Measurements from ENCODE around the gene MSRB1. TPM values are rescaled to one million over a fixed set of nuclear protein-coding genes. Genes with fewer than 3 reads are reported as not detected.

Gene MSRB1
- total and polyA plus RNA-seq, 9 of the 15 experiments (the other 6 are each of a cell fraction or from before 2014, with no cell fraction given) = 5.4 to 33.7 (median 25.7) TPM

- no TSS peak for BruUV-seq (replicated peaks)
- Histone ChIP-seq H3K27me3 (ENCODE audit: control insufficient read depth in 2 of 2, insufficient read depth in 2 of 2, low read length in 2 of 2) (peaks cover 22 to 45% of the 10 kb centered on the region in 2 experiments; a peak in 4 of 5 replicates), H3K79me2 (ENCODE audit: control insufficient read depth, insufficient read depth, low read length) (no peaks in the 10 kb centered on the region), H3K9ac (ENCODE audit: insufficient read depth in 1 of 2, low read depth in 2 of 2, low read length in 2 of 2) (no peak overlapping the region), H3K4me3 (no peak overlapping the region), H3K9me3 (replicated peaks; ENCODE audit: control insufficient read depth, insufficient read depth, low read depth, low read length) (no peaks in the 10 kb centered on the region), H3K4me1 (replicated peaks in 1 of 2; ENCODE audit: control insufficient read depth in 2 of 2, insufficient read depth in 2 of 2, low read length in 2 of 2) (peaks cover 0 to 69% of the 10 kb centered on the region in 2 experiments; a peak in 2 of 5 replicates), H3K36me3 (ENCODE audit: control insufficient read depth, insufficient read depth, low read length) (no peaks in the 10 kb centered on the region), H4K20me1 (replicated peaks; ENCODE audit: control insufficient read depth, insufficient read depth, low read length) (0 out of 2 replicates have a peak, but pooled peaks cover 6% of the 10 kb centered on the region), H3K9me1 (ENCODE audit: control insufficient read depth, insufficient read depth, low read length) (no peaks in the 10 kb centered on the region), H3K27ac (ENCODE audit: extremely low read depth, low read depth, low read length) (no peak overlapping the region), H2AFZ (ENCODE audit: low read depth, low read length) (no peak overlapping the region), H3K4me2 (ENCODE audit: insufficient read depth, low read length) (no peak overlapping the region)
- no peak for ATAC-seq
- in situ Hi-C loops (cut with MboI) = no loop called here
- DNase-seq (ENCODE audit: extremely low read depth in 1 of 4, low spot score in 3 of 4) = no peak
- TF ChIP-seq KDM5B (IDR thresholded peaks at IDR 0.05; ENCODE audit: insufficient replicate concordance, low read depth, low read length) (no peak), ZBTB34 (CRISPR knock-in tag; IDR thresholded peaks at IDR 0.05) (no peak), POLR2A (conservative IDR thresholded peaks at IDR 0.05) (no peak), CREBBP (IDR thresholded peaks at IDR 0.05; ENCODE audit: low read depth, low read length) (no peak), ZNF584 (CRISPR knock-in tag; IDR thresholded peaks at IDR 0.05; ENCODE audit: low read depth) (no peak), ZNF586 (CRISPR knock-in tag; conservative IDR thresholded peaks at IDR 0.05) (no peak), PRMT5 (CRISPR knock-in tag; IDR thresholded peaks at IDR 0.05) (no peak), MED1 (CRISPR knock-in tag; IDR thresholded peaks at IDR 0.05; ENCODE audit: borderline replicate concordance) (no peak)
- TF ChIP-seq, protein P1, sequence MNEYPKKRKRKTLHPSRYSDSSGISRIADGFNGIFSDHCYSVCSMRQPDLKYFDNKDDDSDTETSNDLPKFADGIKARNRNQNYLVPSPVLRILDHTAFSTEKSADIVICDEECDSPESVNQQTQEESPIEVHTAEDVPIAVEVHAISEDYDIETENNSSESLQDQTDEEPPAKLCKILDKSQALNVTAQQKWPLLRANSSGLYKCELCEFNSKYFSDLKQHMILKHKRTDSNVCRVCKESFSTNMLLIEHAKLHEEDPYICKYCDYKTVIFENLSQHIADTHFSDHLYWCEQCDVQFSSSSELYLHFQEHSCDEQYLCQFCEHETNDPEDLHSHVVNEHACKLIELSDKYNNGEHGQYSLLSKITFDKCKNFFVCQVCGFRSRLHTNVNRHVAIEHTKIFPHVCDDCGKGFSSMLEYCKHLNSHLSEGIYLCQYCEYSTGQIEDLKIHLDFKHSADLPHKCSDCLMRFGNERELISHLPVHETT (CRISPR knock-in tag; conservative IDR thresholded peaks at IDR 0.05 in 1 of 2, IDR thresholded peaks at IDR 0.05 in 1 of 2) = no peak
- TF ChIP-seq, protein P2, sequence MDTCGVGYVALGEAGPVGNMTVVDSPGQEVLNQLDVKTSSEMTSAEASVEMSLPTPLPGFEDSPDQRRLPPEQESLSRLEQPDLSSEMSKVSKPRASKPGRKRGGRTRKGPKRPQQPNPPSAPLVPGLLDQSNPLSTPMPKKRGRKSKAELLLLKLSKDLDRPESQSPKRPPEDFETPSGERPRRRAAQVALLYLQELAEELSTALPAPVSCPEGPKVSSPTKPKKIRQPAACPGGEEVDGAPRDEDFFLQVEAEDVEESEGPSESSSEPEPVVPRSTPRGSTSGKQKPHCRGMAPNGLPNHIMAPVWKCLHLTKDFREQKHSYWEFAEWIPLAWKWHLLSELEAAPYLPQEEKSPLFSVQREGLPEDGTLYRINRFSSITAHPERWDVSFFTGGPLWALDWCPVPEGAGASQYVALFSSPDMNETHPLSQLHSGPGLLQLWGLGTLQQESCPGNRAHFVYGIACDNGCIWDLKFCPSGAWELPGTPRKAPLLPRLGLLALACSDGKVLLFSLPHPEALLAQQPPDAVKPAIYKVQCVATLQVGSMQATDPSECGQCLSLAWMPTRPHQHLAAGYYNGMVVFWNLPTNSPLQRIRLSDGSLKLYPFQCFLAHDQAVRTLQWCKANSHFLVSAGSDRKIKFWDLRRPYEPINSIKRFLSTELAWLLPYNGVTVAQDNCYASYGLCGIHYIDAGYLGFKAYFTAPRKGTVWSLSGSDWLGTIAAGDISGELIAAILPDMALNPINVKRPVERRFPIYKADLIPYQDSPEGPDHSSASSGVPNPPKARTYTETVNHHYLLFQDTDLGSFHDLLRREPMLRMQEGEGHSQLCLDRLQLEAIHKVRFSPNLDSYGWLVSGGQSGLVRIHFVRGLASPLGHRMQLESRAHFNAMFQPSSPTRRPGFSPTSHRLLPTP (IDR thresholded peaks at IDR 0.05; ENCODE audit: borderline replicate concordance, extremely low read depth, insufficient read length) = no peak
- FAIRE-seq = no peak
- intact Hi-C loops (cut with micrococcal nuclease) = no loop called here
- 6% methylated on average over 7 of the region's 8 CpGs for WGBS (ENCODE audit: insufficient coverage, low coverage, missing lambda C conversion rate)
- ChIA-PET POLR2A (interaction anchor here (1.4 to 1.8 kb wide), 2 partner anchors 20 to 43 kb away, joined by 3 read pairs; partner anchors contain the start of gene MEIOB), CTCF (ENCODE audit: low intra/inter-chr PET ratio) (no interaction called here)
Measured at GRCh38 chr16:1914988-1915387, 28.0 kb downstream of the MSRB1 start.
